Cardiac fibroblast (primary cell): ENCODE data around the gene KRT74.

Source experiments
- DNase-seq, 2 donors: peaks; one replicate each; pipeline versions ENCODE4 v3.0.0 to v3.0.0-alpha.2; 2010; ENCODE audit warnings: low read depth in 2 of 2
- H3K4me3 ChIP-seq, 2 donors: replicated peaks in 1 of 2; 1 replicate in 1 of 2; 2 replicates in 1 of 2; pipeline ENCODE4 v1.5.1; 2011; ENCODE audit warnings: low read depth in 2 of 2, low read length in 2 of 2, mild to moderate bottlenecking in 2 of 2, moderate library complexity in 1 of 2
- TF ChIP-seq, protein P1 (sequence below): IDR thresholded peaks from one replicate; pipeline ENCODE4 v1.5.1; 2011; ENCODE audit warnings: low read depth, mild to moderate bottlenecking, low read length, inconsistent platforms

The KRT74 gene

DNA sequence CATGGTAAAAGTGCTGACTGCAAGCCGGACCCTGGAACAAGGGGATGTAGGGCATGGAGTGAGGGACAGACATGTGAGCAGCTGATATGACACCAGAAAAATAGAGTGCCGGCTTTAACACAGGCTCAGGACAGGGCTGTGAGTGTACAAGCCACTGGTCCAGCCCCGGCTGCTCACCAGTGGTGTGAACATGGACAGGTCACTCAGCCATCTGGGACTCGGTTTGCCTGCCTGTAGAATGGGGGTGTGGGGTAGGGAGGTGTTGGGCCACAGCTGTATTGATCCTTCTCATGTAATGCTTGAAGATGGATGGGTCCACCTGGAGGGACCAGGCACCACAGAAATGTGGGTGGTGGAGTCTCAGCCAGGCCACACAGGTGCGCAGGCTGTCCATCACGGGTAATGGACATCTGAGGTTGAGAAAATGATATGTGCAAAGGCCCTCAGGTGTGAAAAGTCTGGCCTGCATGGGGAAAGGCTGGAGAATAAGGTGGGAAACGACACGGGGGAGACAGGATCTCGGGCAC, 10.6 kb upstream of the KRT74 start:
- TF ChIP-seq, protein P1, sequence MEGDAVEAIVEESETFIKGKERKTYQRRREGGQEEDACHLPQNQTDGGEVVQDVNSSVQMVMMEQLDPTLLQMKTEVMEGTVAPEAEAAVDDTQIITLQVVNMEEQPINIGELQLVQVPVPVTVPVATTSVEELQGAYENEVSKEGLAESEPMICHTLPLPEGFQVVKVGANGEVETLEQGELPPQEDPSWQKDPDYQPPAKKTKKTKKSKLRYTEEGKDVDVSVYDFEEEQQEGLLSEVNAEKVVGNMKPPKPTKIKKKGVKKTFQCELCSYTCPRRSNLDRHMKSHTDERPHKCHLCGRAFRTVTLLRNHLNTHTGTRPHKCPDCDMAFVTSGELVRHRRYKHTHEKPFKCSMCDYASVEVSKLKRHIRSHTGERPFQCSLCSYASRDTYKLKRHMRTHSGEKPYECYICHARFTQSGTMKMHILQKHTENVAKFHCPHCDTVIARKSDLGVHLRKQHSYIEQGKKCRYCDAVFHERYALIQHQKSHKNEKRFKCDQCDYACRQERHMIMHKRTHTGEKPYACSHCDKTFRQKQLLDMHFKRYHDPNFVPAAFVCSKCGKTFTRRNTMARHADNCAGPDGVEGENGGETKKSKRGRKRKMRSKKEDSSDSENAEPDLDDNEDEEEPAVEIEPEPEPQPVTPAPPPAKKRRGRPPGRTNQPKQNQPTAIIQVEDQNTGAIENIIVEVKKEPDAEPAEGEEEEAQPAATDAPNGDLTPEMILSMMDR: no peak
- no peak for DNase-seq
- no peak overlapping the region for H3K4me3 ChIP-seq

DNA sequence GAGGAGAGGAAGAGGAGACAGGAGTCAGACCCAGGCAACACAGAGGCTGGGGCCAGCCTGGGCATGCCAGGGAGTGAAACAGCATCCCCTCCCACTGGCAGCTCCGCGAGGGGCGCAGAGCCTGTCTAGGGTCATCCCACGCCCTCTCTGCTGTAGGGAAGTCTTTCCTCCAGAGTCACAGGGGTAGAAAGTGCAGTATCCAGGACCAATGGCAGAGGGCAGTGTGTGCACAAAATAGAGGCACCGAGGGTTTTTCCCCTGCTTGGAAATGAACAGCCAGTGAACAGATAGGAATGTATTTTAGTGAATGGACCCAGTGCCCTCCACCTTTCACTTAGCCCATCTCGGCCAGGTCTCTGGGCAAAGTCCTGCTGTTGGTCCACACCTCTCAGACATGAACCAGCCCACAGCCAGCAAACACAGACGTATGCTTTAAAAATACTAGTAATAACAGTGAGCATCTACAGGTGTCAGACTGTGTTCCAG, 9.4 kb upstream of the KRT74 start:
- DNase-seq: peak; percentile 70 to 72
- no peak overlapping the region for H3K4me3 ChIP-seq
- TF ChIP-seq, protein P1: peak; percentile 78

DNA sequence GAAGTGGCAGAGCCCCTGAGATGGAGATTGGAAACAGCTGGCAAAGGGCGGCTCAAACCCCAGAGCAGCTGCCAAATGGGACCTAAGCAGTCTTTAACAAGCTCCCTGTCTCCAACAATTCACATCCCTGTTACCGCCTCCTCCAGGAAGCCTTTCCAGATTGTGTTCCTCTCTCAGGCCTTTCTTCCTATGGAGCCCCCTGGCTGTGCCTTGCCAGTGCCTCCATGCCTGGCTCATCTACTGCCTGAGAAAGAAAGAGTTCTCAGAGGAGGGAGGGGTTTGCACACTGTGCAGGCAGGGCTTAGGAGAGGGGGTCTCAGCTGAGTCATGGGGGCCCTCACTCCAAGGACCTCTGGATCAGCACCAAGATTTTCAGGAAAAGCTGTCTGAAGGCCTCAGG, 8.8 kb upstream of the KRT74 start:
- H3K4me3 ChIP-seq: no peak overlapping the region
- no peak for DNase-seq
- TF ChIP-seq, protein P1: no peak

DNA sequence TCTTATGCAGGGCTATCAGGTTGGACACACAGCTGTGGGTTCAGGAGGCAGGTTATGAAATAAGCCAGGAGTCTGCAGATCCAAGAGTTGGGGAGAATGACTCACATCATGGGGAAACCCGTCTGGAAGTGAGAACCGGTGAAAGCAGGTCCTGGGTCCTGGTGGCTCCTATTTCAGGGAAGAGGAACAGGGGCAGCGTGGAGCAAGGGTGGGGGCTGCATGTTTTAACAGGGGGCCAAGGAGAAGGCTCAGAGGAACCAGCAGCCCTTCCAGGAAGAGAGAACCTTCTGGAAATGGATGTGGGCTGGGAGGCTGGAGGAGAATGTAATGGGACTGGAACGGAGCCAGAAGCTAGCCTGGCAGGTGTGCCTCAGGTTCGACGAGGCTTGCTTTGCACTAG, 7.8 kb upstream of the KRT74 start:
- DNase-seq: peak; percentile 29 to 68
- H3K4me3 ChIP-seq: no peak overlapping the region
- TF ChIP-seq, protein P1: no peak

DNA sequence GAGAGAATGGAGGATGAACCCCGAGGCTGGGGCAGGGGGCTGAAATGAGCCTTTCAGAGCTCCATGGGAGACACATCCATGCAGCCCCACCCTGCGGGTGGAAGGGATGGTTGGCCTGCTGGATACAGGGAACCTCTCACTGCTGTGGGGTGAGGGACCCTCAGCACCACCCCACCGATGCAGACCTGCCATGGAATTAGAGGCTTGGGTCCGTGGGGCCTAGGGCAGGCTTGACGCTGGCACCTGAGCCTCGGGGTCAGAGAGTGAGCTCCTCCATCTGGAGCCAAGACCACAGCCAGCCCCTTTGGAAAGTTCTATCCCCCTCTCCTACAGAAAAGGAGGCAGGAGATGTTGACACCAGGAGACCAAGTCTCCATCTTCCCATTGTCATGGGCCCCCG, 7.4 kb upstream of the KRT74 start:
- TF ChIP-seq, protein P1: no peak
- H3K4me3 ChIP-seq: no peak overlapping the region
- DNase-seq: no peak

DNA sequence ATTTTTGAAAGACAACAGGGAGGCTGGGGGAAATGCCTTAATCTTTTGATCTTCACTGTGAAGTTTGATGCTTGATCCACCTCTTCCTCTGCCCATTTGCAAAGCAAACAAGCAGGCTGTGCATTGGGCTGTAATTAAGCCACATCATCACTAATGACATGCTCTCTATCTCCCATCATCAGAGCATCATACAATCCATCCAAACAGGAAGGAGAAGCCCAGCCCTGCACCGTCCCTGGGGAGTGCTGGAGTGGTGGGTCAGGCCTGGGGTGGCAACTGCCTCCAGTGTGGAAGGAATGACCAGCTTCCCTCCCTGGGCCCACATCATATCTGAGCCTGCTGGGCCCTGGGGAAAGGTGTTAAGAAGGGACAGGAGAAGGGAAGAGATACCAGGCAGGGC, 6.9 kb upstream of the KRT74 start:
- no peak overlapping the region for H3K4me3 ChIP-seq
- TF ChIP-seq, protein P1: no peak
- DNase-seq: no peak
